ENCODE measurements around the gene KMO. TPM values are rescaled to one million over a fixed set of nuclear protein-coding genes. Genes with fewer than 3 reads are reported as not detected.

KMO gene
- polyA plus RNA-seq, 5 donors = 0.29 to 0.98 (median 0.61) TPM

- no peak for DNase-seq
These were observed 113.0 kb downstream of the KMO start for GRCh38 chr1:241645199-241645598.

Other genes starting within 250 kb of the KMO start
- gene RGS7, start 175.2 kb upstream of the KMO start, polyA plus RNA-seq (ENCODE audit: insufficient read depth in 1 of 5, insufficient read length in 5 of 5, low replicate concordance in 1 of 5) = under 1 TPM; 0.18 to 0.50 (median 0.24) TPM
- gene FH, start 12.6 kb upstream of the KMO start, polyA plus RNA-seq (ENCODE audit: insufficient read depth in 1 of 5, insufficient read length in 5 of 5, low replicate concordance in 1 of 5) = 10 to 100 TPM; 51.9 to 65.7 (median 52.3) TPM
- 10 to 100 TPM; 12.6 to 33.2 (median 22.1) TPM for gene CHML, start 108.0 kb downstream of the KMO start, polyA plus RNA-seq (ENCODE audit: insufficient read depth in 1 of 5, insufficient read length in 5 of 5, low replicate concordance in 1 of 5)
- 10 to 100 TPM; 19.4 to 28.5 (median 25.9) TPM for gene OPN3, start 108.0 kb downstream of the KMO start, polyA plus RNA-seq (ENCODE audit: insufficient read depth in 1 of 5, insufficient read length in 5 of 5, low replicate concordance in 1 of 5)
- gene WDR64, start 119.9 kb downstream of the KMO start, polyA plus RNA-seq (ENCODE audit: insufficient read depth in 1 of 5, insufficient read length in 5 of 5, low replicate concordance in 1 of 5) = under 1 TPM; 0.09 to 0.38 (median 0.22) TPM

Measured in right lung (tissue), 5 donors.